ENCODE measurements around the gene MTMR10. TPM values are rescaled to one million over a fixed set of nuclear protein-coding genes. Genes with fewer than 3 reads are reported as not detected.

The MTMR10 gene
- total and polyA plus RNA-seq, 2 donors (not counting 3 experiments of a cell fraction or from before 2014, with no cell fraction given) = 48.3 to 88.5 TPM

DNA sequence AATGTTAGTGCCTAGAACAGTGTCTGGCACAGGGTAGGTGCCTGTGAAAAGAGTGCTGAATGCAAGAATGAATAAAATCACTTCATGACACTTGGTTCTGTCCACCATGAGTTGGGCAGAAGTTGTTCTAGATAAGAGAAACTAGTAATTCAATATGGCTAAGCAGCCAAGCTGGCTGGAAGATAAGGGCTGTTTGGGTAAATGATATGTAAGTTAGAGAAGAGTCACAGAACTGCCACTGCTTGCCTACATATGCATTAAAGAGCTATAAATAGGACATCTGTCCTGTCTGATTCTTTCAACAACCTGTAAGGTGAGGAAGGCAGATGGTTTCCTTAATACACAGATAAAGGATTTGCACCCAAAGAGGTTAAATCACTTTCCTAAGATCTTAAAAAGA lies 13.1 kb downstream of the MTMR10 start:
- Histone ChIP-seq H3K9ac (replicated peaks; ENCODE audit: extremely low read depth, insufficient read depth, low read length) (no peak overlapping the region), H3K9me1 (replicated peaks; ENCODE audit: control insufficient read depth, extremely low read depth, insufficient read depth, low read length) (no peaks in the 10 kb centered on the region), H3K79me2 (ENCODE audit: control insufficient read depth, insufficient read depth, low read length) (peaks cover 71% of the 10 kb centered on the region), H2AFZ (ENCODE audit: low read depth, low read length) (no peak overlapping the region), H3K36me3 (ENCODE audit: control insufficient read depth in 2 of 2, extremely low read depth in 1 of 2, insufficient read depth in 2 of 2, low read length in 2 of 2) (peaks cover 20 to 33% of the 10 kb centered on the region in 2 experiments), H4K20me1 (replicated peaks; ENCODE audit: control insufficient read depth, extremely low read depth, insufficient read depth, low read length) (peaks cover 3% of the 10 kb centered on the region), H3K27ac (ENCODE audit: insufficient read depth, low read depth, low read length) (no peak overlapping the region), H3K4me2 (ENCODE audit: insufficient read depth, low read length) (no peak overlapping the region), H3K27me3 (ENCODE audit: control insufficient read depth in 2 of 2, insufficient read depth in 2 of 2, low read length in 2 of 2) (no peaks in the 10 kb centered on the region), H3K4me1 (ENCODE audit: control insufficient read depth, extremely low read depth, insufficient read depth, low read length) (peaks cover 7% of the 10 kb centered on the region), H3K4me3 (replicated peaks in 1 of 3; ENCODE audit: insufficient read depth in 1 of 3, low read depth in 1 of 3, low read length in 3 of 3) (no peak overlapping the region), H3K9me3 (replicated peaks; ENCODE audit: control insufficient read depth, insufficient read depth, low read length) (no peaks in the 10 kb centered on the region)
- dilution Hi-C loops (cut with MboI; ENCODE audit: extremely low pct_ligation_motif_present, low sequenced_read_pairs) (no loop called here), intact Hi-C loops (cut with micrococcal nuclease) (no loop called here)
- POLR2A ChIA-PET = interaction anchor here (1.6 to 2.0 kb wide), 2 partner anchors 10 to 13 kb away, joined by 4 to 6 read pairs; partner anchors contain the start of gene MTMR10
- BruUV-seq (replicated peaks) = no TSS peak
- DNase-seq (ENCODE audit: low read depth, low spot score) = no peak
- CTCF ChIA-PET = interaction anchor here (1.3 to 6.3 kb wide), 3 partner anchors 10 to 150 kb away, joined by 5 to 90 read pairs (median 14); partner anchors contain the start of gene MTMR10
- FAIRE-seq = no peak
- TF ChIP-seq, protein P1, sequence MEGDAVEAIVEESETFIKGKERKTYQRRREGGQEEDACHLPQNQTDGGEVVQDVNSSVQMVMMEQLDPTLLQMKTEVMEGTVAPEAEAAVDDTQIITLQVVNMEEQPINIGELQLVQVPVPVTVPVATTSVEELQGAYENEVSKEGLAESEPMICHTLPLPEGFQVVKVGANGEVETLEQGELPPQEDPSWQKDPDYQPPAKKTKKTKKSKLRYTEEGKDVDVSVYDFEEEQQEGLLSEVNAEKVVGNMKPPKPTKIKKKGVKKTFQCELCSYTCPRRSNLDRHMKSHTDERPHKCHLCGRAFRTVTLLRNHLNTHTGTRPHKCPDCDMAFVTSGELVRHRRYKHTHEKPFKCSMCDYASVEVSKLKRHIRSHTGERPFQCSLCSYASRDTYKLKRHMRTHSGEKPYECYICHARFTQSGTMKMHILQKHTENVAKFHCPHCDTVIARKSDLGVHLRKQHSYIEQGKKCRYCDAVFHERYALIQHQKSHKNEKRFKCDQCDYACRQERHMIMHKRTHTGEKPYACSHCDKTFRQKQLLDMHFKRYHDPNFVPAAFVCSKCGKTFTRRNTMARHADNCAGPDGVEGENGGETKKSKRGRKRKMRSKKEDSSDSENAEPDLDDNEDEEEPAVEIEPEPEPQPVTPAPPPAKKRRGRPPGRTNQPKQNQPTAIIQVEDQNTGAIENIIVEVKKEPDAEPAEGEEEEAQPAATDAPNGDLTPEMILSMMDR (IDR thresholded peaks at IDR 0.05; ENCODE audit: extremely low read depth in 1 of 2, insufficient read depth in 1 of 2, low read depth in 1 of 2, low read length in 2 of 2) = no peak
- TF ChIP-seq JUN (IDR thresholded peaks at IDR 0.05; ENCODE audit: borderline replicate concordance, insufficient read depth, insufficient read length, low read depth) = no peak
- no peak for TF ChIP-seq EZH2 (IDR thresholded peaks at IDR 0.05; ENCODE audit: borderline replicate concordance, low read depth, low read length, severe bottlenecking)
- TF ChIP-seq, protein P2, sequence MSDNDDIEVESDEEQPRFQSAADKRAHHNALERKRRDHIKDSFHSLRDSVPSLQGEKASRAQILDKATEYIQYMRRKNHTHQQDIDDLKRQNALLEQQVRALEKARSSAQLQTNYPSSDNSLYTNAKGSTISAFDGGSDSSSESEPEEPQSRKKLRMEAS (IDR thresholded peaks at IDR 0.05; ENCODE audit: insufficient read depth, insufficient read length) = no peak
- no peak for TF ChIP-seq MYC (IDR thresholded peaks at IDR 0.05; ENCODE audit: low read depth, low read length)
- no peak for TF ChIP-seq FOS (IDR thresholded peaks at IDR 0.05; ENCODE audit: borderline replicate concordance, insufficient read depth, low read length)
- no peak for TF ChIP-seq GATA2 (IDR thresholded peaks at IDR 0.05; ENCODE audit: insufficient read depth, insufficient read length, low read depth, low read length)
- TF ChIP-seq POLR2AphosphoS5 (IDR thresholded peaks at IDR 0.05; ENCODE audit: insufficient read depth, low read depth, low read length) = no peak
- no peak for TF ChIP-seq POLR2A (IDR thresholded peaks at IDR 0.05; ENCODE audit: low read depth, low read length)
